GM12864 (cell line): ENCODE measurements around the gene FOXL1.

Source experiments
- DNase-seq: peaks from one replicate; pipeline ENCODE4 v3.0.0-alpha.2; 2011; ENCODE audit warnings: low read depth
- H3K4me3 ChIP-seq: 2 replicates; pipeline ENCODE4 v1.5.1; 2011; ENCODE audit warnings: mild to moderate bottlenecking, low read depth, low read length, control low read depth
- TF ChIP-seq, protein P1 (sequence below): IDR thresholded peaks from 2 replicates; pipeline ENCODE4 v1.5.1; 2011; ENCODE audit warnings: low read depth, mild to moderate bottlenecking, moderate library complexity, low read length, control low read depth, inconsistent platforms; ENCODE audit errors: missing control alignments

The FOXL1 gene

DNA sequence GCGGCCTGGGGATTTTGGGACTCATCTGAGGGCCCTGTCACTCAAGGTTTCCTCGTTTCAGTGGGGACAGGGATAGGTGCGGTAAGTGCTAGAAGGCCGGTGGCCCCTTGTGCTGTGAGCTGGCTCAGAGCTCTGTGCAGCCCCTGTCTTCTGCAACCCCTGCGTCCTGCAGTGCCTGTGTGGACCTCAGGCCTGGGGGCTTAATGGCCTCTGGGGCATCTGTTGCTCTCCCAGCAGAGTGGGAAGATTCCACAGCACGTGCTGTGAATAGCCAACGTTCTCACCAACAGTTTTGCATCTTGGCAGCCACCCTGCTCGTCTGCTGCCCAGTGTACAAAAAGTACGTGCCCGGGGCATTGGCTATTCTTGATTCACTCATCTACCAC lies 6.8 kb upstream of the FOXL1 start:
- no peak for DNase-seq
- TF ChIP-seq, protein P1, sequence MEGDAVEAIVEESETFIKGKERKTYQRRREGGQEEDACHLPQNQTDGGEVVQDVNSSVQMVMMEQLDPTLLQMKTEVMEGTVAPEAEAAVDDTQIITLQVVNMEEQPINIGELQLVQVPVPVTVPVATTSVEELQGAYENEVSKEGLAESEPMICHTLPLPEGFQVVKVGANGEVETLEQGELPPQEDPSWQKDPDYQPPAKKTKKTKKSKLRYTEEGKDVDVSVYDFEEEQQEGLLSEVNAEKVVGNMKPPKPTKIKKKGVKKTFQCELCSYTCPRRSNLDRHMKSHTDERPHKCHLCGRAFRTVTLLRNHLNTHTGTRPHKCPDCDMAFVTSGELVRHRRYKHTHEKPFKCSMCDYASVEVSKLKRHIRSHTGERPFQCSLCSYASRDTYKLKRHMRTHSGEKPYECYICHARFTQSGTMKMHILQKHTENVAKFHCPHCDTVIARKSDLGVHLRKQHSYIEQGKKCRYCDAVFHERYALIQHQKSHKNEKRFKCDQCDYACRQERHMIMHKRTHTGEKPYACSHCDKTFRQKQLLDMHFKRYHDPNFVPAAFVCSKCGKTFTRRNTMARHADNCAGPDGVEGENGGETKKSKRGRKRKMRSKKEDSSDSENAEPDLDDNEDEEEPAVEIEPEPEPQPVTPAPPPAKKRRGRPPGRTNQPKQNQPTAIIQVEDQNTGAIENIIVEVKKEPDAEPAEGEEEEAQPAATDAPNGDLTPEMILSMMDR, result no peak
- no peak overlapping the region for H3K4me3 ChIP-seq

DNA sequence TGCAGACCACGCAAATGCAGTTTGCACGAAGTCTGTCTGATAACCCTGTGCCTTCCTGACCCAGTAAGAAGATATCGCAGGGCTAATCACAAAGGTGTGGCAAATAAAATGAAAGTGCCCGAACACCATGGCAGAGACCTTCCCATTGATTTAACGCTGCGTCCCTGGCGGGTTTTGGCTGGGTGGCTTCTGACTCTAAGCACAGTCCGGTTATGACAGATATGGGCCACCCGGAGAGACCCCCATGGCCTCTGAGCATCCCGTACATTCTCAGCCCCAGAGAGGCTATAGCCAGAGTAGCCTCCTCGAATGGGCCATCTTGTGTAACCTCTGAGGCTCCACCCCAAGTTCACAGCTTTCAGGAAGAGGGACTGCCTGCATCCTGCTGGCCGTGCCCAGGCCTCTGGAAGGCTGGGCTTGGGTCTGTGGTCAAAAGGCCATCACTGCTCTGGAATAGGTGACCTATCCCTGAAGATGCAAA lies 6.3 kb upstream of the FOXL1 start:
- DNase-seq, result no peak
- TF ChIP-seq, protein P1, result no peak
- H3K4me3 ChIP-seq, result no peak overlapping the region

GRCh38 chr16:86572606-86573005 lies 5.7 kb upstream of the FOXL1 start:
- DNase-seq, result no peak
- H3K4me3 ChIP-seq, result no peak overlapping the region
- TF ChIP-seq, protein P1, result no peak

DNA sequence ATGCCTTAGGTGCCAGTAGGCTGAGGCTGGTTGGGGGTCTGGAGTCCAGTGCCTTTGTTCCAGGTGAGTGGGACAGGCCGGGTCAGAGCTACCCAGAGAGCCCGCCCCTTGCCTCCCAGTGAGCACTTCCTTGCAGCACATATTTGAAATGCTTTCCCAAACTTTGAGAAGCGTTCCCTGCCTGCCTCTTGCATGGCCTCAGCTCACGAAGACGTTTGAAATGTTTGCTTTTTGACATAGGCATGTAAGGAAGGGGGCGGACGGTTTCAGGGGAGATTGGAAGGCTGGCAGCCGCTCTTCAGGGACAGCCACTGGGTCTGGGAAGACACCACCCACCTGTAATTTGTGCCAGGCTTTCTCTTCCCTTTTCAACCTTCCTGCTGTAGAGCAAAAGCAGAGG lies 5.1 kb upstream of the FOXL1 start:
- TF ChIP-seq, protein P1, result no peak
- no peak overlapping the region for H3K4me3 ChIP-seq
- DNase-seq, result no peak

DNA sequence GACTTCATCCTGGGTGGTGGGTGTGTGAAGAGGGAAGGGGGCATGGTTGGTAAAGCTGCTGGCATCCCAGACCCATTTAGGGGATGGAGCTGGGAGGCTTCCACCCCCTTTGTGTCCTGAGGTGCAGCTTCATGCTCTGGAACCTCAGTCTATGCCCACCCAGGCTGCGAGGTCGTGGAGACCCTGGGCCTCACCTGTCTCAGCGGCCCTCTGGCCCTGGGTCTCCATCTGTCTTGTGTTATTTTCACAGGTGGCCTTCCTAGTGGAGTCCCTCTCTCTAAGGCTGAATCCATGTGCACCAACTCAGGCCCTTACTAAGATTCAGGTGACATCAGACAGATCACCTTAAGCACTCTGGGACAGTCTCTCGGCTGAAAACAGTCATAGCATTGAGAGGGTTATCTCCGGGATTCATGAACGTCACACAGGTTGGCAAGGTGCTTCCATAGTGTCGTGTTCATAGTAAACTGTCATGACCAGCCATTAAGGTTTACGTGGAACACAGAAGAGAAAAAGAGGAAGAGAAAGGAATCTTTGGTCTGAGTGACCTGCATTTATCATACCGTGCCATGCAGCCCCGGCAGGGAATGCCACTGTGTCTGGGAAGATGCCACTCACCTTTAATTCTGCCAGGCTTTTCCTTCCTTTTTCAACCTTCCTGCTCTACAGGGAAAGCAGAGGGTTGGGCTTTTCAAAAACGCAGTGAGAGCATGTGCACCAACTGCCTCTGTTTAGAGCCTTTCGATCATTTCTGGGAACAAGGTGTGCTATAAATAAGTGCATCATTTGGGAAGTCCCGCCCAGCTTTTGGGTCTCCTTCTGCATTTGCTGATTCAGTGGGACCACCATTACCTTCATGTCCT lies 4.5 kb upstream of the FOXL1 start:
- no peak for DNase-seq
- no peak overlapping the region for H3K4me3 ChIP-seq
- TF ChIP-seq, protein P1, result no peak

DNA sequence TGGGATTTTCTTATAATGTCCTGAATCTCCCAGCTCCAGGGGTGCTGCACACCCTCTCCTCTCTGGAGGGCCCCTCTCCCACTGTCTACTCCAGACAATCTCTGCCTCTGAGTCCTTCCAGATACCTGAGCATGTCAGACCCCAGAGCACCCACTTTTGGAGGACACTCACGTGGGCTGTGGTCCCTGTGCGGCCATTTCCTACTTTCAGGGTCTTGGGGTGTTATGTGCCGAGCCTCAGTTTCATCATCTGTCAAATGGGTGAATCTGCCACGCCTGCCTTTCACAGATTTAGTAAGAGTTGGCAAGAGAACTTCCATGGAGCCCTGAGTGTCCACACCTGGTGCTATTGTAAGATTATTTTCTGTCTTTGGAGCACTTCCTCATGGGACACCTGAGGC lies 3.7 kb upstream of the FOXL1 start:
- TF ChIP-seq, protein P1, result no peak
- no peak overlapping the region for H3K4me3 ChIP-seq
- DNase-seq, result no peak
